DND-41 (cell line): ENCODE measurements around the gene PSMB1.
"Not testable (repeated sequence)": the region's sequence is repeated elsewhere in the genome, so short reads cannot be mapped to it uniquely, and the experiment has no call there.

ENCODE experiments used
- ATAC-seq: fragments of 200-7000 bp; cut with Tn5 transposase; 3 replicates; pipeline ENCODE4 v1.9.1; 2021; ENCODE audit warnings: low read depth; ENCODE audit not compliant: insufficient read depth
- DNase-seq: peaks from one replicate; pipeline ENCODE4 v3.0.0-alpha.2; 2020
- H2AFZ ChIP-seq: 2 replicates; pipeline ENCODE4 v1.6.0; 2012; ENCODE audit warnings: low read depth, low read length
- H3K27ac ChIP-seq: 2 replicates; pipeline ENCODE4 v1.5.1; 2012; ENCODE audit warnings: low read length, inconsistent platforms
- H3K27me3 ChIP-seq: fragments of 200-600 bp; sonication (generic); 2 replicates; pipeline ENCODE4 v1.6.0; 2012; ENCODE audit warnings: low read length, mild to moderate bottlenecking, inconsistent platforms; ENCODE audit not compliant: insufficient read depth, poor library complexity
- H3K36me3 ChIP-seq: 2 replicates; pipeline ENCODE4 v1.5.1; 2012; ENCODE audit warnings: low read length, inconsistent platforms; ENCODE audit not compliant: insufficient read depth
- H3K4me1 ChIP-seq: 2 replicates; pipeline ENCODE4 v1.5.1; 2012; ENCODE audit warnings: mild to moderate bottlenecking, low read length; ENCODE audit not compliant: insufficient read depth
- H3K4me2 ChIP-seq: 2 replicates; pipeline ENCODE4 v1.6.0; 2012; ENCODE audit warnings: mild to moderate bottlenecking, moderate library complexity, low read length, inconsistent platforms; ENCODE audit not compliant: insufficient read depth
- H3K4me3 ChIP-seq, 2 experiments: fragments of 200-600 bp in 1 of 2; shearing (Covaris generic) in 1 of 2; 2 replicates each; pipeline ENCODE4 v1.5.1; 2012 to 2016; ENCODE audit warnings: inconsistent platforms in 2 of 2, low read length in 2 of 2, mild to moderate bottlenecking in 2 of 2, low read depth in 1 of 2, moderate library complexity in 1 of 2
- H3K79me2 ChIP-seq: 2 replicates; pipeline ENCODE4 v1.6.0; 2012; ENCODE audit warnings: low read length, inconsistent platforms; ENCODE audit not compliant: insufficient read depth
- H3K9ac ChIP-seq: 2 replicates; pipeline ENCODE4 v1.6.0; 2012; ENCODE audit warnings: low read depth, mild to moderate bottlenecking, inconsistent platforms, low read length, moderate library complexity
- H3K9me3 ChIP-seq: 2 replicates; pipeline ENCODE4 v1.5.1; 2012; ENCODE audit warnings: low read length, moderate library complexity, mild to moderate bottlenecking, inconsistent platforms; ENCODE audit not compliant: insufficient read depth, severe bottlenecking
- H4K20me1 ChIP-seq: 2 replicates; pipeline ENCODE4 v1.6.0; 2012; ENCODE audit warnings: low read length; ENCODE audit not compliant: insufficient read depth
- CTCF ChIP-seq: IDR thresholded peaks from 2 replicates; pipeline ENCODE4 v1.5.1; 2012; ENCODE audit warnings: borderline replicate concordance, low read length, moderate library complexity, mild to moderate bottlenecking; ENCODE audit not compliant: poor library complexity, severe bottlenecking; ENCODE audit errors: extremely low read depth
- EZH2 ChIP-seq: IDR thresholded peaks from 3 replicates; pipeline ENCODE4 v1.6.1; 2012; ENCODE audit warnings: borderline replicate concordance, low read depth, mild to moderate bottlenecking, moderate library complexity, low read length, inconsistent platforms; ENCODE audit not compliant: severe bottlenecking

The PSMB1 gene

GRCh38 chr6:170508275-170508674 lies 44.8 kb downstream of the PSMB1 start:
- DNase-seq, H3K79me2 ChIP-seq, H3K9ac ChIP-seq, H2AFZ ChIP-seq, H3K27me3 ChIP-seq, H3K9me3 ChIP-seq, H3K4me3 ChIP-seq, H3K36me3 ChIP-seq, H3K4me2 ChIP-seq, H3K27ac ChIP-seq, H4K20me1 ChIP-seq, H3K4me1 ChIP-seq, ATAC-seq: not testable (repeated sequence)

GRCh38 chr6:170507728-170508127 lies 45.4 kb downstream of the PSMB1 start:
- not testable (repeated sequence) for H3K27ac ChIP-seq, H3K36me3 ChIP-seq, H2AFZ ChIP-seq, H3K27me3 ChIP-seq, H4K20me1 ChIP-seq, H3K9me3 ChIP-seq, H3K4me3 ChIP-seq, DNase-seq, H3K79me2 ChIP-seq, H3K4me2 ChIP-seq, ATAC-seq, H3K9ac ChIP-seq, H3K4me1 ChIP-seq

GRCh38 chr6:170506446-170506845 lies 46.7 kb downstream of the PSMB1 start:
- H3K9me3 ChIP-seq, result no peaks in the 10 kb centered on the region
- H3K4me1 ChIP-seq, result no peaks in the 10 kb centered on the region
- no peak overlapping the region for H2AFZ ChIP-seq
- no peak overlapping the region for H3K9ac ChIP-seq
- no peaks in the 10 kb centered on the region for H3K36me3 ChIP-seq
- no peaks in the 10 kb centered on the region for H4K20me1 ChIP-seq
- H3K27ac ChIP-seq, result no peak overlapping the region
- H3K79me2 ChIP-seq, result no peaks in the 10 kb centered on the region
- peaks cover 3% of the 10 kb centered on the region for H3K27me3 ChIP-seq
- TF ChIP-seq CTCF (no peak), EZH2 (no peak)
- H3K4me3 ChIP-seq, result no peak overlapping the region
- DNase-seq (no peak), ATAC-seq (no peak)
- H3K4me2 ChIP-seq, result no peak overlapping the region

- Histone ChIP-seq H3K79me2 (no peaks in the 10 kb centered on the region), H3K4me3 (no peak overlapping the region), H3K9ac (no peak overlapping the region), H3K27me3 (peaks cover 3% of the 10 kb centered on the region), H4K20me1 (no peaks in the 10 kb centered on the region), H3K4me2 (no peak overlapping the region), H3K36me3 (no peaks in the 10 kb centered on the region), H3K9me3 (no peaks in the 10 kb centered on the region), H3K27ac (no peak overlapping the region), H3K4me1 (no peaks in the 10 kb centered on the region), H2AFZ (no peak overlapping the region)
- ATAC-seq (no peak), DNase-seq (no peak)
- no peak for TF ChIP-seq CTCF
- no peak for TF ChIP-seq EZH2
These were observed 47.8 kb downstream of the PSMB1 start for GRCh38 chr6:170505306-170505705.
